HG03039 (cell line): ENCODE data around the gene FOXP1.

Source experiments
- ATAC-seq: cut with Tn5 transposase; IDR thresholded peaks from one replicate; pipeline ENCODE4 v1.9.1; 2021; ENCODE audit warnings: mild to moderate bottlenecking, moderate library complexity; ENCODE audit not compliant: unreplicated experiment

Gene FOXP1

DNA sequence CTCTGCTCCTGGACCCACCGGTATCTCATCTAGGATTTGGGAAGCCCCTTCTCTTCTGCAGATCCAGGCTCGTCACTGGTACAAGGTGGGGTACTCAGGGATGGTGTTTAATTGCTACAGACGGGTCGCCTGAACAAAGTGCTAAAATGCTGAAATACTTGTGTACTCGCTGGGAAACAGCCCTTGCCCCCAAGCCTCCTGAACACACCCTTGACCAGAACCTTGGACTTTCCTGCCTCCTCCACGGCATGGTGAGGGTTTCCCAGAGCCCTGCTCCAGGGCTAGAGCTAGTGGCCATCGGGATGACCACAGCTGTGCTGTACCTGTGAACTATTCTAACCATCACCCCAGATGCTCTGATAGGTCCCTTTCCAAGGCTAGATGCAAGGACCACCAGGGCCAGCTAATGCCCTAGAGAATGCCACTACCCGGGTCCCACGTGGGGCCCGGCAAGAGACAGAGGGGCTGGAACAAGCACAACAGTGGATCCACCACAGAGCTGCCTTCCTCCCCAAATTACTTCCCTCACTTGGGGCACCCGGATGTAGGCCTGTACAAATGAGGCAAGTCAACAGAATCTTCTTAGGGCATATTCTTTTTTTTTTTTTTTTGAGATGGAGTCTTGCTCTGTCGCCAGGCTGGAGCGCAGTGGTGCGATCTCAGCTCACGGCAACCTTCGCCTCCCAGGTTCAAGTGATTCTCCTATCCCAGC is 267.3 kb downstream of the FOXP1 start:
- no peak for ATAC-seq

DNA sequence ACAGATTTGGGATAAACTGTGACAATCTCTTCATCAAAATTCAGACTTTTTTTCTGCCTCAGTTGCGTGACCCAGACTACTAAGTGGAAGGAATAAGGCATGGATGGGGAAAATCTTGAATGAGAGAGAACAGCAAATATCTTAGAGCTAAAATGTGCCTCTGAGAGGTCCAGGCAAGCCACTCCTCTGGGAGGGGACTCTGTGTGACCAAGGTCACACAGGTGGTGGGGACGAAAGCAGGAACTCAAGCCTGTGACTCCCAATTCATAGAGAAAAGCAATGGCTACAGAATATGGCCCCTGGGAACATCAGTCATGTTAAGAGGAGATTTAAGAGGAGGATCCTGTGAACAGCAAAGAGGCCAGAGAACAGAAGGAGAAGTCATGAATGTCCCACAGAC is 268.1 kb downstream of the FOXP1 start:
- no peak for ATAC-seq

DNA sequence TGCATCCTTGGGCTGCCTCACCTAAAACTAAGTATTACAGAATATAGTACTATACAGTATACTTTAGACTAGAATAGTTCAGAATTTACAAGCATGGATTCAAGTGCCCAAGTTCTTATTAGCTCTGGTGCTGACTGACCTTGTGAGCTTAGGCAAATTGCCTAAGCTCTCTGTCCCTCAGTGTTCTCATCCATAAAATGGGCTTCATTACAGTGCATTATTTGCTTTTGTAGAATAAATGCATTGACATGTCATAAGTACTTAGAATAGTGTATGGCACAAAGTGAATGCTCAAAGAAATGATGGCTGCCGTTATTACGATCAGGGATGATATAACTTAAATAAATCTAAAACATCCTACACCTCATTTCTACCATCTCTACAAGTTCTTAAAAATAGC is 269.7 kb downstream of the FOXP1 start:
- no peak for ATAC-seq

DNA sequence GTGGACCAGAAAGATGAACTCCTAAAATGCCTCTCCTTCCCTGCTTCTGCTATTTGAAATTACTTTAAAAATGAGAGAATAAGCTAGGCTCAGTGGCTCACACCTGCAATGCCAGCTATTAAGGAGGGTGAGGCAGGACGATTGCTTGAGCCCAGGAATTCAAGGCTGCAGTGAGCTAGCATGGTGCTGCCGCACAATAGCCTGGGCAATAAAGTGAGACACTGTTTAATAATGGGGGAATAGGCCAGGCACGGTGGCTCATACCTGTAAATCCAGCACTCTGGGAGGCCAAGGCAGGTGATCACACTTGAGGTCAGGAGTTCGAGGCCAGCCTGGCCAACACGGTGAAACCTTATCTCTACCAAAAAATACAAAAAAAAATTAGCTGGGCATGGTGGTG is 271.1 kb downstream of the FOXP1 start:
- ATAC-seq: no peak

DNA sequence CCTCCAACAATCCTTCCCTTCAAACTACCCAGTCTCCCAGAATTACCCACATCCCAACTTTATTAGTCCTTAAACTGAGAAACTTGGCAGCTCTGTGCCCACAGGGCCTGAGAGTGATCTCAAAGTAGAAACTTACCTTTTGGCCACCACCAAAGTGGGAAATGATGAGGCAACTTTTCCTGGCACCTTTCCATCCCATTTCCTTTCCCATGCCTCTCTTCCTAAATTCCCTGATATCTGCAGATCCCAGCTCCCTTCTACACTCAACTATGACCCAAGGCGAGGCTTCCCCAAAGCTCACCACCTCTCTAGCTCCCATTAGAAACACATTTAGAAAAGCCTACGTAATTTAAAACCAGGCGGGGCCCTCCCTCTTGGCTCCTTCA is 271.9 kb downstream of the FOXP1 start:
- ATAC-seq: no peak

DNA sequence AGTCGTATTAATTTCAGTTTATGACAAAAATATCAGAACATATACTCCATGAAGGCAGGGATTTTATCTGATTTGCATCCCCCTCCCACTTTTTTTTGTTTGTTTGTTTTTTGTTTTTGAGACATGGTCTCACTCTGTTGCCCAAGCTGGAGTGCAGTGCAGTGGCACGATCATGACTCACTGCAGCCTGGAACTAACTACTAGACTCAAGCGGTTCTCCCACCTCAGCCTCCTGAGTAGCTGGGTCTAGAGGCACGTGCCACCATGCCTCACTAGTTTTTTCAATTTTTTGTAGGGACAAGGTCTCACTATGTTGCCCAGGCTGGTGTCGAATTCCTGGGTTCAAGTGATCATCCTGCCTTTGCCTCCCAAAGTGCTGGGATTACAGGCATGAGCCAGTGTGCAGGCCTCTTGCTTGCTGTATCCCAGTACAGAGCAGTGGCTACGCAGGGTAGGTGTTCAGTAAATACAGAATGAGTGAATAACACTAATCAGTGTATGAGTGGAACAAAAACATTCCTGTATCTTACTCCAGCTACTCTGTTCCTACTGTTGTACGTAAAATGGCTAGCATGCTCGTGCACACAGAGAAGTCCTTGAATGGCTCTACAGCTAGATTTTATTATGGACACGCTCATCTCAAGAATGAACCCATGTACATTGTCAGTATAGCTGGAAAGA is 272.4 kb downstream of the FOXP1 start:
- ATAC-seq: no peak

DNA sequence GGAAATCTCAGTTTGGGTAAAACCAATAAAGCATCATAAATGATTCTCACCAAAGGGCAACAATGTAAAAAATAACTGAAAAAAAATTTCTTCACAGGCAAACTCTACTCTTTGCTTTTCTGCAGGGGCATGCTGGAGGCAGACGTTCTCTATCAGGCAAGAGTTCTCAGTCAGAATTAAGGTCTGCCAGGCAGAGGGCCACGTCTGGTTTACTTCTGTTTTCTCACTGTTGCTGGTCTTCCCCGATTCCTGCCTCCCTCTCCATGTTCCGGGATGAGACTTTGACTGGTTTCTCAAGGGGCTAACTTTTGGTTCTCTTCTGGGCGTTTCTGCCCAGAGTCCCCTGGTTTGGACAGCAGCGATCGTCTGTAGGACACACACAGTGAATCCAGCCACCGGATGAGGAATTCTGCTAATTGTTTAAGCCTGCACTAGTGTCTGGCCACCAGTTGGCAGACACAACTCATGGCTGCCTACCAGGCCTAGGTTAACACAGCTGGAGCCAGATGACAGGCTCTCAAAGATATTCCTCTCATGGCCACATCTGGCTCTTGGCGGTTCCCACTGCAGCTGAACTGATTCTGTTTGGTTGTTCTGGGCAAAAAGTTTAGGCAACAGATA is 273.1 kb downstream of the FOXP1 start:
- no peak for ATAC-seq

DNA sequence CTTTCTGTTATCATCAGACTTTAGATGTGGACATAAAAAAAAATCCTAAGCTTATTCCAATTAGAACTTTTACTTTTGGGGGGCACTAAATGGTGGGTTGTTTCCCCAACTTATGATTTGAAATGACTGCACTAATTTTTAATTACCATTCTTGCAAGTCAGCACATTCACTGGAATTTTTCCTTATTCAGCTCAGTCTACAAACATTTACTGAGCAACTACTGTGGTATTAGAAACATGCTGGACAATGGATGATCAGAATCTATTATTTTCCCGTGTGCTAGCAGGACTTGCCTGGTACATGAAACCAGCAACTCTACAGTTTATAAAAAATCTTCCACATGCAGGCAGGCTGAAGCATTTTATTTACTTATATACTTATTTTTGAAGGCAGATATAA is 273.6 kb downstream of the FOXP1 start:
- ATAC-seq: no peak

DNA sequence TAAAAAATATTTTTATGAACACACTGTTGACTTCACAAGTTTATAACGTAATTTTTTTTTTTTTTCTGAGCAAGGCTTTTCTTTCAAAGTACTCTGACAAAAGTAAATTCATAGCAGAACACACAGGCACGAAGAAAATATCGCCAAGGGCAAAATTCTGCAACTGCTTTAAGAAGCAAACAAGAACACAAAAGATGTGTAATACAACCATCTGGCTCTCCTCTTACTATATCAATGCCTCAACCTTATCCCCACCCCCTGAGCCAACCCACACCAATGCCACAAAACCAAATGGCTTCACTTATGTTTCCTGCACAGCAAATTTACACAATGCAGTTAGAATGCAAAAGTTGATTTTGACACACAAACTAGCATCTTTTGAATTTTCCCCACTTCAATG is 274.2 kb downstream of the FOXP1 start:
- no peak for ATAC-seq

DNA sequence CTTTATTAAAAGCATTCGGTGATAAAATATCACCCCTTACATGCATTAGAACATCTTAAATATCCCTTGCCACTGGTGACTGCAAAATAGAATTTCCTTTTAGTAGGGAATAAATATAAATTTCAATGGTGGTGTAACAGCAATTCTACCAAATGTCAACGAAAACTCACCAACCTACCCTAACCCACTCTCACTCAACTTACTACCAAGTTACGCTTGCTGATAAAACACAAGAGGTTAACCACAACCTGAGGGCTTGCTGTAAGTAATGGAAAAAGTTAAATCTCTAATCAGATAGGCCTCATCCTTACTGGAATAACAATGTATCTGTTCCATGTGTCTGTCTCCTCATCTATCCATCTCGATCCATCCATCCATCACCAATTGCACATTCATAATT is 274.7 kb downstream of the FOXP1 start:
- ATAC-seq: no peak

DNA sequence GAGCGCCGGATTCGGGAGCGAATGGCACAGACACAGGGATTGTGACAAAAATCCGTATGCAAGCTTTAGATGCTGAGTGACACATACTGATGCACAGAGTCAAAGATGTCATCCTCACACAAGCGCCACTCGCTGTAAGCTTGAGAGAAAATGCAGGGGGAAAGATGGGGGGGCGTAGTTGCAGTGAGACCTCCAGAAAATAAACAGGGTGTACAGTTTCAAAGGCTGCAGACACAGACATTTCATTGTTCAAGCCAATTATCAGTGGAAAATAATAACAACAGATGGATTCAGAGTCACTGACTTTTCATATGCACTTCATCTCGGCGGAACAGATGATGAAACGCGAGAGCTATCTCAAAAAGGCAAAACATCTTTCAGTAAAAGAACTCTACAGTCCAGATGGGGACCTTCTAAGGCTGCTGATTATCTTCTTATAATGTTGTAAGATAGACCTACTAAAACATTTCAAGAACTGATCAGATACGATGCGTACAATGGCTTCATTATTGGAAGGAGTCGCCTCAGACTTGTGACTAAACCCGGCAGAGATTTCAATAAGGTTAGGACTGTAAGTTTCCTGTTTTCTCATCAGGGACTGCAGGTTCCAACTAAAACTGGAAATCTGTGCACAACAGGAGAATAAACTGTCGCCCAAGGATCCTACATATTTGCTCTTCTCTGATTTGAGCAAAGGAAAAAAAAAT is 275.4 kb downstream of the FOXP1 start:
- ATAC-seq: no peak

DNA sequence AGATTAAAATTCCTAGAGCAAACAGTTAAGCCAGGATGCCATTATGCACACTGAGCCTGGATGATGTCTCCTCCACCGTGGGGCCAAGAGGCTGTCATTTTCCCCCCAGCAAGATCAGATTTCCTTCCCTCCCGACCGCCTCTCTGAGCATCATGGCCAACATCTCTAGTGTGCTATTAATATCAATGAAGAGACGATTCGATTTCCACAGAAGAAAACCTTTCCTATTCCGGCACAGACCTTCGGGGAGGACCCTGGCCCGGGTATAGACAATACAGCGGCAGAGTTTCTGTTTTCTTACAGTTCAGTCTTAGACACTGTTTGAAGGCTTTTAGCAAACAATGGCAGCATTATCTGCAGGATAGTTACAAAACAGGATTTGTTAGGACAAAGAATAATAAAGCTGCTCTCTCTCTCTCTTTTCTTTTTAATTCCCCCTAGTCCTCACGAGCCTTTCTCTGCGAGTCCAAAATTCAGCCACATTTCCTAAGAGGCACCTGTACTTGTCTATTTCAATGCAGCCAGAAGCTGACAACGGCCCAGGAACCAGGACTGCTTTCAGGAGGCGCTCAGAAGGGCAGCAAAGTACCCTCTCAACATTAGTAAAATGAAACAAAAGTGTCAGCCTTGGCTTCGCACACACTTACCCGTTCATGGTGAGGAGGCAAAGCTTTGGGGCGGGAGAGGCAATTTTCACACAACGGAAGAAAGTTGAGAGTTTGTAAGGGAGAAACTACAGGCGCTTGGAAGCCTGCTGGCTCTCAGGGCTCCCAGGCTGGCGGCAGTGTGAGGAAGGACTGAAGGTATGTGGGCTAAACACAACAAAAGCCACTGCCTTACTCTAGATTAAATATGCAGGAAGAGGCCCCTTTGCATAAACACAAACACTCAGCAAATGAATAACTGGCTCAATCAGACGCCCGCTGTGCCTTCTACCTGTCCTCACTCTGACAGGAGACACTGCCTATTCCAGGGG is 278.0 kb downstream of the FOXP1 start:
- no peak for ATAC-seq

DNA sequence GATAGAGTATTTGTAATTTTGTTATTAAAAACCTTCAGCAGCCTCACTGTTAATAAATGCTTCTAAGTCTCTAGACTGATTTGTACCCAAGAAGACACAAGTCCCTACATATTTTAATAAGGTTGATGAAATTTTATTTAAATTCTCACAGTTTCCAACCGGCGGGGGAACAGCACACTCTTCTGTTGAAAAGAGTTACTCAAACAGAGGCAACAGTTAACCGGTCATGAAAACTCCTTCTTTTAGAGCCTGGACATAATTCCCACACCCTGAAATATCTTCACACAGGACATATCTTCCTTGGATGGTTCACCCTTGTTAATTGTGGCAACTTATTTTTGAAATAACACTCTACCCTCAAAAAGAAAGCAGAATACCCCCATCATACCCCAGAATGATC is 278.8 kb downstream of the FOXP1 start:
- no peak for ATAC-seq

DNA sequence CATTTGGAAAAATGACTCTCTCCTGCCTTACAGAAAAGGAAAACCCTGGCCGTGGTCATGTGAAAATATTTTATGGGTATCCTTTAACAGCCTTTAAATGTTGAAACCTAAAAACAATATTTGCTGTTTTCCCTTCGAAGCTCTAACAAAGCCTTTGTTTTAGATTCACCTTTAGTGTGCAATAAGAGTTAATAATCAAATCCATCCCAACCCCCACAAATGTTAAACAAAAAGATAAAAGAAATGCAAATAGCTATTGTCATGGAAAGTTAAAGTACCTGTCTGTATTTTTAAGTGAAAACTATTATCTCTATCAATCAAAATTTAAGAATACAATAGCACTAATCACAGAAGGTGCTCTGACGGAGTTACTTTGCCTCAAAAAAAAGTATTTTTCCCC is 279.3 kb downstream of the FOXP1 start:
- no peak for ATAC-seq

DNA sequence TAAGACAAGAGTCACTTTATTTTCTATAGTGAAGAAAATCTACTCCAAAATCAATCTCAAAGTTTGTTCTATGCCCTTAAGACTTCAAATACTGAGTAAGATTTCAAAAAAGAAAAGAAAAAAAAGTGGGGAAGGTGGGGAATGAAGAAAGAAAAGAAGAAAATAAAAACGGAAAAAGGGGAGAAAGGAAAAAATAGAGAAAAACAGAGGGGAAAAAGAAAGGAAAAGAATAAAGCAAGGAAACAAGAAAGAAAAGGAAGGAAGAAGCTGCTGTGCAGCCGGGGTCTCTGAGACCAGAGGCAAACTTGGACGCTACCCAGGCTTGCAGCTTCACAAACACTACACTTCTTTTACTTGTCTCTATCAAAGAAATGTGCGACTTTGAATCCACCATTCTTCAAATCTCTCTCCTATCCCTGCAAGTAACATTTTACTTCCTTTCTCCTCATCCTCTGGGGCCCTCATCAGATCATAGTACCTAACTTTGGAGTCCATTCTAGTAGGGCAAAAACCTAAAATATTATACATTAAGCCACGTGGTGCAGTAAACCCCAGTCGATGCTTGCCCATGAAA is 279.8 kb downstream of the FOXP1 start:
- no peak for ATAC-seq

DNA sequence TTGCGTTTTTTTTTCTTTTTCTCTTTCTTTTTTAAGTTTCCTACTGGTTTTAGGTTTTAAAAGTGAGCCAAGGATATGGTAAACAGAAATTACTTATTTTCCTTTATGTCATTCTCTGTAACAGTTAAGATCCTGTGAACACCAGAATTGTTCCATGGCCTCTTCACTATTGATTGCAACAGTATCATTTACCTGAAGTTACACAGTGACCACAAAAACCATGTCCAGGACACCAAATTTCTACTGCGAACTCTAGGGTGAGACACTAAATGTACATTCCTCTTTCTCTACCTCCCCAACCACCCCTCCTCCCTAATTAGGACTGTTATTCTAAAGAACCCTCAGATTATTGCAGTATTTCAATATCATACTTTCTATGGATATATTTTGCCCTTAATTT is 280.9 kb downstream of the FOXP1 start:
- no peak for ATAC-seq

DNA sequence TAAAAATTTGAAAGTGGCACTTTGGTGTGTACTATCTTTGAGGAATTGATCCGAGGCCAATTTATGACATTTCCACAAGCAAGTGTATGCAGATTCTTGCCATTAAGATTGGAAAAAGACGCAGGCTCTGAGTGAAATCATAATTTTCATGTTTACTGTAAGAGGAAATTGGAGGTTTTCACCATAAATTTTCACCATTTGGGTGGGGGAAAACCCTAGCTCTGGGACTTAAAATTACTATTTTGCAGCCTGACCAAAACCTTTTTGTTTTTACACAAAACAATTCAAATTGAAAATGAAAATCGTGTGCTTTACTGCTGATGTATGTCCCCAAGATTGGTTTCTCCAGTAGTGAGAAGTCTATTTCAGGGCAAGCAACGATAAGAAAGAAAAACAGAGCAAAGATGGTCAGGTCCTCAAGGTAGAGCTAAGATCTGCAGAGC is 282.6 kb downstream of the FOXP1 start:
- peak; percentile 60 for ATAC-seq

DNA sequence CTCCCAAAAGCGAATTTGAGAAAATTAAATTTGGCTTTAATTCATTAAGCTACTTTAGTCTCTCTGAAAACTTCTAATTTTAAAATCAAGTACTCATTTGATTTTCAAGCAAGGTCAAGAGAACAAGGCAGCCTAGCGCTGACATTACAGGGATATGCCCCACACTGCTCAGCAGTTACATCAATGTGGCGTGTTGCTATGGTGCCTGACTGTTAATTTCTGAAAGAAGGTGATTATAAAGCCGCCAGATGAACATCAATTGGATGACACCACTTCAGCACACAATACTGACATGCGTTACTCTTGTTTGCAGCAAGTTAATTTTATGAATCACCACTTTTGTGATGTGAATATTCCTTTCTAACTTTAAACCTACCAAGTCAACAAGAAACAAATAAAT is 284.4 kb downstream of the FOXP1 start:
- no peak for ATAC-seq

DNA sequence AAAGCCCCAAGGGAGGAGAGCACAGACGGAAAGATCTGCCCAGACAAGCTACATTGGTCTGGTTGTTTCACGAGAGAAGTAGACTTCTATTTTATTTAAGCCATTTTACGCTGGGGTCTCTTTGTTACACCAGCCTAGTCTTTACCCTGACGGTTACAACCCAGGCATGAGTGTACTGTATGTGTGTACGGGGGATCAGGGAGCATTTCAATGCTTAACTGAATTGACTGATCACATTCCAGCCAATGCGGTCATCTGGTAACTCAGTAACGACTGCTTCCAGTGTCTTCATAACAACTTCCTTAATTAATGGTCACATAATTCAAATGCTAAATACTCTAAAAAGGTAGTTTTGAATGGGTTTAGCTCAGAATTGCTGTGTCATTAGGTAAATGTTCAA is 288.6 kb downstream of the FOXP1 start:
- no peak for ATAC-seq

DNA sequence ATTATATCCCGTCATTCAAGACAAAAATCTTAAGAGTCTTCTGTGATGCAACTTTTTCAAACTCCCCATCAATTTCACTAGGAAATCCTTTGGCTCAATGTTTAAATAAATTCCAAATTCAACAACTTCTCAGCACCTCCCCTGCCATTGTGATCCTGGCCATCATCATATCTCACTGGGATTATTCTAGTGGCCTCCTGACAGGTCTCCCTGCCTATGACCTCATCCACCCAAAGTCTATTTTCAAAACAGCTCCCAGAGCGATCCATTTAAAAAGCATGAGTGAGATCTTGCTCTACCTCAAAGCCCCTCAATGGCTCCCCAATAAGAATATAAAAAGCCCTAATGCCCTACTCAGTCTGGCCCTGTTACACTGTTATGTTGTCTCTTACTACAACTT is 293.2 kb downstream of the FOXP1 start:
- no peak for ATAC-seq
